Subcutaneous adipose tissue (tissue), 4 donors: Measurements from ENCODE around the gene DIP2A. TPM values are rescaled to one million over a fixed set of nuclear protein-coding genes. Genes with fewer than 3 reads are reported as not detected.

Experiments used
- CTCF ChIP-seq: fragments of 450-650 bp; IDR thresholded peaks from one replicate; pipeline ENCODE4 v1.5.1; 2016; ENCODE audit warnings: low read depth, mild to moderate bottlenecking, control low read depth, antibody characterized with exemption, moderate library complexity
- total RNA-seq, 4 donors: library from RNA; depleted of rRNA; stranded (reverse); fragments of >200 nt; gene quantifications; one replicate each; pipeline ENCODE4 v1.1.0, GENCODE V29; 2016

DIP2A gene
- total RNA-seq, 4 donors from 2014 or later, result 29.2 to 54.8 (median 44.4) TPM

- TF ChIP-seq CTCF, result no peak
Measured at GRCh38 chr21:46452710-46453109, 6.0 kb upstream of the DIP2A start.

- no peak for TF ChIP-seq CTCF
Measured at GRCh38 chr21:46454142-46454541, 4.5 kb upstream of the DIP2A start.

GRCh38 chr21:46454634-46455390 lies 3.9 kb upstream of the DIP2A start:
- TF ChIP-seq CTCF, result no peak

GRCh38 chr21:46455575-46456385 lies 2.9 kb upstream of the DIP2A start:
- no peak for TF ChIP-seq CTCF

GRCh38 chr21:46456750-46457149 lies 1.9 kb upstream of the DIP2A start:
- no peak for TF ChIP-seq CTCF

- no peak for TF ChIP-seq CTCF
Measured at GRCh38 chr21:46457801-46458314, 833 bp upstream of the DIP2A start.

- no peak for TF ChIP-seq CTCF
Measured at GRCh38 chr21:46459024-46459355, 299 bp downstream of the DIP2A start.
